ENCODE data around the gene SYT6. TPM values are rescaled to one million over a fixed set of nuclear protein-coding genes. Genes with fewer than 3 reads are reported as not detected.

The SYT6 gene
- total RNA-seq, 1 experiment from 2014 or later: not detected

- no TSS peak for BruUV-seq (replicated peaks)
- Histone ChIP-seq H3K36me3 (ENCODE audit: control insufficient read depth, insufficient read depth, low read length) (no peaks in the 10 kb centered on the region), H3K27me3 (ENCODE audit: control insufficient read depth, insufficient read depth, low read length) (no peaks in the 10 kb centered on the region; the same call in 1 of the 2 replicates), H3K4me3 (ENCODE audit: low read depth in 2 of 2, low read length in 2 of 2) (no peak overlapping the region), H3K9me3 (ENCODE audit: control insufficient read depth, insufficient read depth, low read depth, low read length) (no peaks in the 10 kb centered on the region), H3K27ac (ENCODE audit: low read length) (no peak overlapping the region), H3K4me1 (ENCODE audit: control insufficient read depth, insufficient read depth, low read length) (no peaks in the 10 kb centered on the region)
- intact Hi-C loops (cut with micrococcal nuclease; ENCODE audit: unreplicated experiment): no loop called here
- in situ Hi-C loops (cut with HindIII; ENCODE audit: low pct_unique_long_range_greater_than_20kb, low sequenced_read_pairs): no loop called here
- ChIA-PET CTCF (no interaction called here), POLR2A (no interaction called here)
- DNase-seq (ENCODE audit: low read depth, low spot score) (no peak), ATAC-seq (no peak)
- TF ChIP-seq CTCF (IDR thresholded peaks at IDR 0.05) (no peak), TCF7L2 (IDR thresholded peaks at IDR 0.05; ENCODE audit: low read depth, low read length) (no peak), POLR2AphosphoS5 (IDR thresholded peaks at IDR 0.05; ENCODE audit: low read depth, low read length) (no peak), REST (IDR thresholded peaks at IDR 0.05; ENCODE audit: insufficient read depth in 1 of 2, low read depth in 2 of 2, low read length in 1 of 2) (no peak), SIN3A (IDR thresholded peaks at IDR 0.05; ENCODE audit: borderline replicate concordance, insufficient read depth, low read depth, low read length) (no peak)
These were observed 41.7 kb downstream of the SYT6 start for GRCh38 chr1:114111731-114112641.

- Histone ChIP-seq H3K4me1 (ENCODE audit: control insufficient read depth, insufficient read depth, low read length) (no peaks in the 10 kb centered on the region), H3K27me3 (ENCODE audit: control insufficient read depth, insufficient read depth, low read length) (no peaks in the 10 kb centered on the region; the same call in 1 of the 2 replicates), H3K9me3 (ENCODE audit: control insufficient read depth, insufficient read depth, low read depth, low read length) (no peaks in the 10 kb centered on the region), H3K36me3 (ENCODE audit: control insufficient read depth, insufficient read depth, low read length) (no peaks in the 10 kb centered on the region; the same call in 1 of the 2 replicates), H3K27ac (ENCODE audit: low read length) (no peak overlapping the region), H3K4me3 (ENCODE audit: low read depth in 2 of 2, low read length in 2 of 2) (no peak overlapping the region)
- in situ Hi-C loops (cut with HindIII; ENCODE audit: low pct_unique_long_range_greater_than_20kb, low sequenced_read_pairs) (no loop called here), intact Hi-C loops (cut with micrococcal nuclease; ENCODE audit: unreplicated experiment) (no loop called here)
- BruUV-seq (replicated peaks): no TSS peak
- POLR2A ChIA-PET: no interaction called here
- TF ChIP-seq SIN3A (IDR thresholded peaks at IDR 0.05; ENCODE audit: borderline replicate concordance, insufficient read depth, low read depth, low read length) (no peak), TCF7L2 (IDR thresholded peaks at IDR 0.05; ENCODE audit: low read depth, low read length) (no peak), POLR2AphosphoS5 (IDR thresholded peaks at IDR 0.05; ENCODE audit: low read depth, low read length) (no peak), REST (IDR thresholded peaks at IDR 0.05; ENCODE audit: insufficient read depth in 1 of 2, low read depth in 2 of 2, low read length in 1 of 2) (no peak), CTCF (IDR thresholded peaks at IDR 0.05) (no peak)
- ATAC-seq (no peak), DNase-seq (ENCODE audit: low read depth, low spot score) (no peak)
- CTCF ChIA-PET: no interaction called here
These were observed 43.7 kb downstream of the SYT6 start for GRCh38 chr1:114109981-114110380.

Measured in Panc1 (cell line).